Stimulated activated CD8-positive, alpha-beta memory T cell treated with anti-CD3 and anti-CD28 coated beads, Interleukin-15, amount 100 ng/mL, for 24 hours (primary cell): Measurements from ENCODE around the gene PRAC1.

Experiments used
- DNase-seq: peaks from one replicate; pipeline ENCODE4 v3.0.0-alpha.2; 2020; ENCODE audit warnings: low read depth

The PRAC1 gene

DNA sequence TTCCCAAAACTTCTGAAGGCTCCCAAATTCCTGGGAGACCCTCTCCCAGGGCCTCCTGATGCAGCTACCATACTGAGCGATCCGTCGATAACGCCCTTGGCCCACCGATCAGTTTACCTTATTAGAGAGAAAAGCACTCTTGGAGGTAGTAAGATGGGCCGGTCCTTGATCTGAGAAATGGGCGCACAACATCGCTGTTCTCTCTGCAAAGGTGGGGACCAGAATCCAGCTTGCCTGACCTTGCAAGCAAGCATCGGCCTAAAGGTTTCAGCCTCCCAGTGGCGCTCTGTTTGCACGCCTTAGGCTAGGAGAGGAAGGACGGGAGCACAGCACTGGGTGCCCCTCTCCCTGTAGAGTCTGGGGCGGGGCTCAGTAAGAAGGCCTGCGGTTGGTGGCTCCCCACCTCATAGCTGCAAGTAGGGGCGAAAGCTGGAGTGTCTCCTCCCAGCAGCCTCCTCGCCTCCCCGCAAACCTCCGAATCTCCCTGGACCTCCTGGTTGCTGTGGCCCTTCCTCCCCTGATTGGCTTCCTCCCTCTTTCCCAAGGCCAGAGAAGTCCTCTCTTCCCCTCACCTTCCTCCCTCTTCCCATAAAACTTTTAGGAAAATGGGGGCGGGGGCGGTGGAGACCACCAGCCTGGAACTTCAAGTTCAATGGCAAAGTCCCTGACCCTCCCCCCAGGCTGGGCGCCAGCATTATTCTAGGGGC, at the start of gene PRAC1:
TSS of gene PRAC1 (minus strand) at position 318 of the 707 bp plus-strand sequence. CDS start at position 192, 126 bp downstream.
- DNase-seq: no peak

- no peak for DNase-seq
Observed at GRCh38 chr17:48770954-48771353, 48.6 kb upstream of the PRAC1 start.

GRCh38 chr17:48769009-48769675, 46.8 kb upstream of the PRAC1 start:
- no peak for DNase-seq

DNA sequence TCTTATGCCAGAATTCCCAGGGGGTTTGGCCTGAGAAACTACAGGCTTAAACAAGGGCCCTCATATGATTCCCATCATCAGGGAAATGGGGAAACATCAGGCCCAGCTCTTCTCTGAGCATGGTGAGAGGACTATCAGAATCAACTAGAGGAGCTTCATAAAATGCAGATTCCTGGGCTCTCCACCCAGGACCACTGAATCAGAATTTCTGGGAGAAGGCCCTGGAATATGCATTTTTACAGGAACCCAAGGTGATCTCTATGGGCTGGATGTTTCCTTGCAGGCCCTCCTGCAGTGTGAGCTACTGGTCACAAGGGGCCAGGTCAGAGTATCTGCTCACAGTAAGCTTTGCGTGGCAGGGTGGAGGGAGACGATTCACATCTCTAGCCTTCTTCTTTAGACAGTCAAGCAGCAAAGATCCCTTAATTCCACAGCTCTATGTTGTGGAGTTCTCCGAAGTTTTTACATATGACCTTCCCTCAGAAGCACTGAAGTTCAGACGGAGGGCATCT, 45.0 kb upstream of the PRAC1 start:
- DNase-seq: no peak

- DNase-seq: no peak
Observed at GRCh38 chr17:48761114-48761513, 38.8 kb upstream of the PRAC1 start.

GRCh38 chr17:48760411-48760810, 38.1 kb upstream of the PRAC1 start:
- no peak for DNase-seq

GRCh38 chr17:48759288-48759687, 37.0 kb upstream of the PRAC1 start:
- no peak for DNase-seq

GRCh38 chr17:48757524-48757961, 35.2 kb upstream of the PRAC1 start:
- no peak for DNase-seq

GRCh38 chr17:48756830-48757251, 34.5 kb upstream of the PRAC1 start:
- no peak for DNase-seq

GRCh38 chr17:48755356-48755755, 33.0 kb upstream of the PRAC1 start:
- no peak for DNase-seq

DNA sequence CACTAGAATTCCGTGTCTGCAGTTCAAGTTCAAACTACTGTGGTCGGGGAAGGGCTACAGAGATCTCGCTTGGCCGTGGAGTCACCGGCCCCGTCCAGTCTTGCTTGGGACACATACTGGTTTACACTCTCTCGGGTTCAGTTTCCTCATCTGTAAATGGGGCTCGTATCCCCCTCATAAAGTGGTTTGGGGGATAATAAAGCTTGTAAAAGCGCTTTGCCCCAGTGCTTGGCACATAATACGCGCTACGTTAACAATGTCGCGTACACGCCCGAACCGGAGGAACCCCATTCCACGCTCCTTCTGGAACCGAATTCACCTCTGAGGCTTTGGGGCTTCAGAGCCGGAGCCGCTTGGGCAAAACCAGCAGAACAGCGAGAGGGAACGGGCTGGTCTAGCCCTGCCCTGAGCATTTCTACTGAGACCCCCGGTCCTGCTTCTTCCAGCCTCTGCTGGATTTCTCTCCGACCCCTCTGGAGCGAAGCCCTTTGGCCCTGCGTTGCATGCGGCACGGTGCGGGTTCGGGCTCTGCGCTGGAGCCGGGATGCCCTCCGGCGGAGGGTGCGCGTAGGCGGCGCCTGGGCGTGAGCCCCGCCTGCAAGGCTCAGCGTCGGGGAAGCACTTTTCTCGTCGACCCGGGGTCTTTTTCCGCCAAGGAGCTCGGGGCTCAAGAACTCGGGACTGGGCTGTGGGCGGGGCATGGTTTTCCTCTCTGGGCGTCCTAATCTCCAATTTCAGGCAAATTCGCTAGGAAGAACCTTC, 32.4 kb upstream of the PRAC1 start:
- DNase-seq: no peak

DNA sequence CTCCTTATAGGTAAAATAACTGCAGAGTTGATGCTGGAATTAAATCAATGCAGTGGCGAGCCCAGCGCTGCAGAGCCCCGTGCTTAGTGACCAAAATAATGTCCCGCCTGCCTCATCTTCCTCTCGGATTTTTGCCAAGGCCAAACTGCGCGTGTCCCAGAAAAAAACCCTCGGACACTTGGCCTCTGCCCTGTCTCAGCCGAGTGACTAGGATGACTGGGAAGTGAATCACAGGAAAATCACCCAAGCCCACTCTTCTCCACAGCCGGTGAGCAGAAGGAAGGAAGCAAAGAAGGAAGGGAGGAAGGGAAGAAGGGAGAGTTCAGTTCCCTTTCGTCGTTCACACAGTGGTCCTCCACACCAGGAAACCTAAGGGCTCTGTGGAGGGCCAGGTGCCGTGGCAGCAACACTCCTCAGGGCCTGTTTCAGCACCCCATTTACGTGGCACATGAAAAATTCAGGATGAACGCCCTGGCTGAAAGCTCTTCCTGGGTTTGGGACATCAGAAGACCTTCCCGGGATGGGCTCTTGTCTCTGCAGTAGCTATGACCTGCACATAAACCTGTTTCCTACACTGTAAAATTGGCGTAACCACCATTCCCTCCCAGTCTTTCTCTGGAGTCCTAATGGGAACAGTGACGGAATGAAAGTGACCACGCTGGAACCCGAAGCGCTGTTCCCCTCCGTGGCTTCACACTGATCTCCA, 31.6 kb upstream of the PRAC1 start:
- no peak for DNase-seq

GRCh38 chr17:48752399-48753288, 30.3 kb upstream of the PRAC1 start:
- no peak for DNase-seq

DNA sequence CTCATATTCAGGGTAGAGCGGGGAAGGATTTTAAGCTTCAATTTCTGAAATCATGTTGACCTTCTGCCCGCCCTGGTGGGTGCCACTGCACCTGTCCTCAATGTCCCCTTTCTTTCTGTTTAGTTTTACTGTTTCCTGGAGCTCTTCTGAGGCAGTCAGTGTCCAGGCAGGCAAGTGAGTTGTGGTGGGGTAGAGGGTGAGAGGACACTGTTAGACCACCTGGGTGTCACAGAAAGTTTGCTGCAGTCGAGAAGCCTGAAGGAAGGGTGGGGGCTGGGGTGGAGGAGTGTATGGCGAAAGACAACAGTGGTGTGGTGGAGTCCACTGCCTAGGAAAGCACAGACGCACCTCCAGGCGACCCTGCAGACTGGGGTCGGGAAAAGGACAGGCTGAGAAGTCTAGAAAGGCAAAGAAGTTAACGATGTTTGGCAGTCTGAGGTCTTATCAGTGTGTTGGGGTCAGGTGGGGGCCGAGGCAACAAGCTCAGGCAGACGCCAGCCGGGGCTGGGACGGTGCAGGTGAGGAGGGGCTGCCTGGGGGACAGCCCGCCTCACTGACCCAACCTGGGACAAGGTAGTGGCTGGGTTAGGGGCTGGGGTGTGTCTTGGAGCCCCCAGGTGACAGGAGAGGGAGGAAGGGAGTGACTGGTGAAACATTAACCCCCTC, 29.5 kb upstream of the PRAC1 start:
- DNase-seq: no peak

DNA sequence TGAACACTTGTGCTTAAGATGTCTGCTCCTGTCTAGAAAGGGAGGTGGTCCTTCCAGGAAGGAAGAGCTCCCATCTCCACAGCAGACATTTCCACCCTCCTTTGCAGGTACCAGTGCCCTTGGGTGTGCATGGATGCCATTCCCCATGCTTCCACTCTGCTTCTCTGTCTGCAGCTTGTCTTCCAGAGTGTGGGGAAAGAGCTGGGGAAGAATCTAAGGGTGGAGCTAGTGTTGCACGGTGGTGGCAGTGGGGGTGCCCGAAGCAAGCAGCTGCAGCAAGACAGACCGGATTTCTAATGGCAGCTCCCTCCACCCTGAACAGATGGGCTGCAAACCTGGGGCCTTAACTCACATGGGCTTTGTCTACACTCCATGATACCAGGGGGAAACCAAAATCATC, 28.9 kb upstream of the PRAC1 start:
- DNase-seq: no peak

- no peak for DNase-seq
Observed at GRCh38 chr17:48749621-48750553, 27.6 kb upstream of the PRAC1 start.

- DNase-seq: no peak
Observed at GRCh38 chr17:48748718-48749566, 26.6 kb upstream of the PRAC1 start.
